Activated T-cell treated with anti-CD3 and anti-CD28 coated beads, Interleukin-2, amount 50 U/mL, for 24 hours (primary cell): ENCODE data around the gene NHS.

Experiments used
- DNase-seq: peaks from one replicate; pipeline ENCODE4 v3.0.0-alpha.2; 2020
- H3K27ac Mint-ChIP-seq: 2 replicates; pipeline ENCODE4 v1.8.0; 2020; ENCODE audit warnings: mild to moderate bottlenecking, mixed read lengths
- H3K27me3 Mint-ChIP-seq: 2 replicates; pipeline ENCODE4 v1.8.0; 2020; ENCODE audit warnings: mixed read lengths
- H3K36me3 Mint-ChIP-seq: 2 replicates; pipeline ENCODE4 v1.8.0; 2020; ENCODE audit warnings: low read depth, mixed read lengths
- H3K4me1 Mint-ChIP-seq: 2 replicates; pipeline ENCODE4 v1.8.0; 2020; ENCODE audit warnings: low read depth, mixed read lengths
- H3K4me3 Mint-ChIP-seq: 2 replicates; pipeline ENCODE4 v1.8.0; 2020; ENCODE audit warnings: mild to moderate bottlenecking, moderate library complexity, mixed read lengths
- H3K9me3 Mint-ChIP-seq: 2 replicates; pipeline ENCODE4 v1.8.0; 2020; ENCODE audit warnings: mixed read lengths

Gene NHS

DNA sequence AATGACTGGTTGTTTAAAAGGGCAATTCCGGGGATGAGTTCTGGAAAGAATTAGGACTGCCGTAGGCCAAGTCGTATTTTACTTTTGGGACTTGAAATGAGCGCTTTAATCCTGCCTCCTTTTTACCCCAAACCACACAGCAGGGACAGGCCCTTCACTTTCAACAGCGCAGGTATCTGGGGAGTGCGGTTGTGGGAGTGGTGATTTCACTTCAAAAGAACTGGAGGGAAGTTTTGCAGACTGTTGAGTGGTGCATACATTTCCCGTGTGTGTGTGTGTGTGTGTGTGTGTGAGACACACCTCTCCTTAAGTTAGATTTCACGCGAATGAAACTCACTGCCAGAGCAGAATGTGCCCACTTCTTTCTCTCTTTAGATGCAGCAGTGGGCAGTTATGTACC lies 2.8 kb downstream of the NHS start:
- no peak overlapping the region for H3K27ac Mint-ChIP-seq
- peaks cover 66% of the 10 kb centered on the region for H3K27me3 Mint-ChIP-seq
- peaks cover 8% of the 10 kb centered on the region for H3K9me3 Mint-ChIP-seq
- no peaks in the 10 kb centered on the region for H3K36me3 Mint-ChIP-seq
- peaks cover 11% of the 10 kb centered on the region for H3K4me1 Mint-ChIP-seq
- H3K4me3 Mint-ChIP-seq: peak overlapping the region; percentile 44
- DNase-seq: no peak

DNA sequence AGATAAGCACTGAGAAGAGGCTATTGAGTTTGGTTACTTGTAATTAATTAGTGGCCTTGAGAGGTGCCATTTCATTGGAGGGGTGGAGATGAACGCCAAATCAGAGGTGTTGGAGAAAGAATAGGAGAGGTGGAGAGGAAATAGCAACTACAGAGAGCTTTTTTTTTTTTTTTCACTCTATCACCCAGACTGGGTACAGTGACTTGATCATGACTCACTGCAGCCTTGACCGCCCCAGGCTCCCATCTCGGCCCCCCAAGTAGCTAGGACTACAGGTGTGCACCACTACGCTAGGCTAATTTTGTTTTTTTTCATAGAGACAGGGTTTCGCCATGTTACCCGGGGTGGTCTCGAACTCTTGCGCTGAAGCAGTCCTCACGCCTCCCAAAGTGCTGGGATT lies 5.2 kb downstream of the NHS start:
- Mint-ChIP-seq H3K4me3 (no peak overlapping the region), H3K9me3 (peaks cover 8% of the 10 kb centered on the region), H3K36me3 (no peaks in the 10 kb centered on the region), H3K4me1 (peaks cover 9% of the 10 kb centered on the region), H3K27ac (no peak overlapping the region), H3K27me3 (peaks cover 64% of the 10 kb centered on the region)
- DNase-seq: no peak

DNA sequence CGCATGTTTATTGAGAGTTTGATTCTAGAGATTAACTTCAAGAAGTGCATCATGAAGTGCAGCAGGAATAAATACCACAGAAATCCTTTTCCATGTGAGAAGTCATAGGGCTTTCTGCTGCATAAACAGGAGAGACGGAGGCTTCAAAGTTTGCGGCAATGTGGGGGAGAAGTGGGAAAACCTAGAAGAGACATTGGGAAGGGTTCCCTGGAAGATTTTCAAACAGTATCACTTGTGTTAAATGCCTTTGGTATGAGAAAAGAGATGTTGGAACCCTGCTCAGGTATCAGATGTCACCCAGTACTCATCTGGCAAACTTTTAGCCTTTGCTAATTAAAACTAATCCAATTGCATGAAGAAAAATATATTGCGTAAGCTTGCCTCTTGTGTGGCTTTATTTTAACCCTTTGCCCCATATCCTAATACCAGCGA lies 15.4 kb downstream of the NHS start:
- Mint-ChIP-seq H3K9me3 (no peaks in the 10 kb centered on the region), H3K27me3 (peaks cover 50% of the 10 kb centered on the region), H3K4me3 (no peak overlapping the region), H3K27ac (no peak overlapping the region), H3K4me1 (no peaks in the 10 kb centered on the region), H3K36me3 (no peaks in the 10 kb centered on the region)
- no peak for DNase-seq

DNA sequence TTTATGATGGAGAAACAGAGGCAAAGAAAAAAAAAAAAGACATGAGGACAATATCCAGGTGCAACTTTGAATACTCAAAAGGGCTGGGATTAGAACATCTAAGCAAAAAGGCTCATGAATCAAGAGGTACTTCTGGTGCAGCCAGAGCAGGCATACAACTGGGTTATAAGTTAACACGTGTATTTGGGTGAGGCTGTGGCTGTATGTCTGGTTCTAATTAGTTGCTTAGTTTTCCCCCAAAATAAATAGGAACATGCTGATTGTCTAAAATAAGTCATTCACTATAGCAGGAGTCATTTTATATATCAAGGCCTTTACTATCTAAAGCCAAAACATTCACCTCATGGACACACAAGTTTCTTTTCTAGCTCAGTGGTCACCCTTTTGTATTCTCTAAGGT lies 20.2 kb downstream of the NHS start:
- Mint-ChIP-seq H3K27ac (no peak overlapping the region), H3K4me1 (no peaks in the 10 kb centered on the region), H3K36me3 (no peaks in the 10 kb centered on the region), H3K27me3 (peaks cover 41% of the 10 kb centered on the region), H3K4me3 (no peak overlapping the region), H3K9me3 (peaks cover 7% of the 10 kb centered on the region)
- no peak for DNase-seq

DNA sequence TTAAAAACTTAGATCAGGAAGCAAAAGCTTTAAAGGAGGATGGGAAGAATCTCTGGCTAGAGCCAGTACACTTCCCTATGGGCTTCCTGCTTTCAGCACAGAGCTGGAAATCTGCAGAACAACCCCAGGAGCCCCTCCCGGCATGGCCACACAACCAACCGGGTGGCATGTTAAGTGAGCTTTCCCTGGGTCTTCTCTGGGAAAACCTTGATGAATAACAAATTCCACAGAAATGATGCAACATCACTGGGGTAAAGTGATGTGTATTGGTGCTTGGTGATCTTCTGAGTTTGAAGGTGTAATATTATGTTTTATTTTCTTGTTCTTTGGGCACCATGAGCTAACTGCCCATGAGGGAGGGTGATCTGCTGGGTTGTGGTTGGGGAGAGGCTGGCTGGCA lies 22.1 kb downstream of the NHS start:
- Mint-ChIP-seq H3K27ac (no peak overlapping the region), H3K27me3 (peaks cover 30% of the 10 kb centered on the region), H3K9me3 (peaks cover 7% of the 10 kb centered on the region), H3K4me3 (no peak overlapping the region), H3K36me3 (no peaks in the 10 kb centered on the region), H3K4me1 (no peaks in the 10 kb centered on the region)
- DNase-seq: no peak

DNA sequence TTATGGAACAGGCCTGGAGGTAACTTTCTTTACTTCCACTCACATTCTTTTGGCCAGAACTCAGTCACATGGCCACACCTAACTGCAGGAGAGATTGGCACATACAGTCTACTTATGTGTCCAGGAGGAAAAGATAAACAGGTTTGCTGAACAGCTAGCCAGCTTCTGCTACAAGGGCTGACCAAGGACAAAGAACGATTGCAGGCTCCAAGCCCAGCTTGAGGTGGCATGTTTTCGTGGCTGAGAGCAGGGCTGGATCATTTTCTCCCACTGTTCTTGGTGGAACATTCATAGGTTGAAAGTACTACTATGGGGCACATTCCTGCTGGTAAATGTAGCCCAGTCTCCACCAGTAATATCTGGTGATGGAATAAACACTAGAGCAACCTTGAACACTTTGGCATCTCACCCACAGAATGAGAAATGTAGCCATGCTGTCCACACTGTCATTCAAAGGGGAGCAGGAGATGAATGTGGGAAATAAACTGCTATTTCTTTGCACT lies 28.2 kb downstream of the NHS start:
- no peak overlapping the region for H3K27ac Mint-ChIP-seq
- H3K27me3 Mint-ChIP-seq: peaks cover 37% of the 10 kb centered on the region
- peaks cover 7% of the 10 kb centered on the region for H3K9me3 Mint-ChIP-seq
- no peak overlapping the region for H3K4me3 Mint-ChIP-seq
- H3K4me1 Mint-ChIP-seq: no peaks in the 10 kb centered on the region
- no peaks in the 10 kb centered on the region for H3K36me3 Mint-ChIP-seq
- no peak for DNase-seq

DNA sequence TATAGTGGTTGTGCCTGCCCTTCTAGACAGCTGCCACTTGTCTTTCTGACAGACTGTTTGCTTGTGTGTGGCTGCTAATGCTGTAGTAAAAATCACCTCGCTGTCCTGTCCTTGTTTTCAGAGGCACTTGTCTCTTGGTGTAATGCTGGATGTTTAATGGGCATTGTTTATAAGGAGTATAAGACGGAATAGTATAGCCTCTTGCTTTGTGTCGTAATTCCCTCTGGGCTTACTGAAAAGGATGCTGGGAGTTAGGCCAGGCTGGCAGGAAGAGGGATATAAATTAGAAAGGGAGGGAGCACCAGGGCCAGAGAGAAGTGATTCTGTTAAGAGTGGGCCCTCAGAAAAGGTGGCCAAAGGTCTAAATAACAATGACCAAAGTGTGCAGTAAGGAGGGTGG lies 29.0 kb downstream of the NHS start:
- peaks cover 4% of the 10 kb centered on the region for H3K9me3 Mint-ChIP-seq

DNA sequence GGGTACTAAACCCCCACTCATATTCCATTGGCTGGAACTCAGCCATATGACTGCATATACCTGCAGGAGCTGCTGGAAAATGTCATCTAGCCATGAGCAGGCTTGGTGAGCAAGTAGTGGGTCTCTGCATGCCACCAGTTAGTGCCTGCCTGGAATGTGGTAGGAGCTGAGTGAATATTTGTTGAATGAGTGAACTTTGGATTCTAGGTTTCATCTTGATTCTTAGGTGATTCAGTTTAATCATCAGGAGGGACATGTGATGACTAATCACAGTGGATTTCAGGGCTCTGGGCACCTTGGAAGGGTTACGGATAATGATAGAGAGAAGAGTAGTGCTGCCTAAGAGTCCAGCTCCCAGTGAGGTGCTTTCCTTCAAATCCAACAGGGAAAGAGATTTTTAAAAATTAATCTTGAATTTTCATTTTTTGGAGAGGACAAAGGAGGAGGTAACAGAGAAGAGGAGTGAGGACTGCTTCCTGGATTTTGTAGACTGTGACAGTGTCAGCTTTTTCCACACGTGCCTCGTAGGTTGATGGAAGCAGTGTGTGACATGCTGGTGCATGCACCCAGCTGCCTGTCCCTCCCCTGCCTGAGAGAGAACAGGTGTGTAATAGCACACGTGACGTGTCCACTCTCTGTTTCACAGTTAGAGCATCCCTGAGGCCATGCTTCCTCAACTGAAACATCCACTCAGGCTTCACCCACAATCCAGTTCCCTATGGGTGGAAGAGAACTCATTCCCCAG lies 30.4 kb downstream of the NHS start:
- Mint-ChIP-seq H3K27me3 (peaks cover 34% of the 10 kb centered on the region), H3K36me3 (no peaks in the 10 kb centered on the region), H3K27ac (no peak overlapping the region), H3K4me3 (no peak overlapping the region), H3K9me3 (no peaks in the 10 kb centered on the region), H3K4me1 (no peaks in the 10 kb centered on the region)
- no peak for DNase-seq

More for the DNA sequence above, 29.0 kb downstream of the NHS start:
- no peak overlapping the region for H3K27ac Mint-ChIP-seq
- no peaks in the 10 kb centered on the region for H3K4me1 Mint-ChIP-seq
- H3K27me3 Mint-ChIP-seq: peaks cover 36% of the 10 kb centered on the region
- no peaks in the 10 kb centered on the region for H3K36me3 Mint-ChIP-seq
- no peak for DNase-seq
- H3K4me3 Mint-ChIP-seq: no peak overlapping the region

DNA sequence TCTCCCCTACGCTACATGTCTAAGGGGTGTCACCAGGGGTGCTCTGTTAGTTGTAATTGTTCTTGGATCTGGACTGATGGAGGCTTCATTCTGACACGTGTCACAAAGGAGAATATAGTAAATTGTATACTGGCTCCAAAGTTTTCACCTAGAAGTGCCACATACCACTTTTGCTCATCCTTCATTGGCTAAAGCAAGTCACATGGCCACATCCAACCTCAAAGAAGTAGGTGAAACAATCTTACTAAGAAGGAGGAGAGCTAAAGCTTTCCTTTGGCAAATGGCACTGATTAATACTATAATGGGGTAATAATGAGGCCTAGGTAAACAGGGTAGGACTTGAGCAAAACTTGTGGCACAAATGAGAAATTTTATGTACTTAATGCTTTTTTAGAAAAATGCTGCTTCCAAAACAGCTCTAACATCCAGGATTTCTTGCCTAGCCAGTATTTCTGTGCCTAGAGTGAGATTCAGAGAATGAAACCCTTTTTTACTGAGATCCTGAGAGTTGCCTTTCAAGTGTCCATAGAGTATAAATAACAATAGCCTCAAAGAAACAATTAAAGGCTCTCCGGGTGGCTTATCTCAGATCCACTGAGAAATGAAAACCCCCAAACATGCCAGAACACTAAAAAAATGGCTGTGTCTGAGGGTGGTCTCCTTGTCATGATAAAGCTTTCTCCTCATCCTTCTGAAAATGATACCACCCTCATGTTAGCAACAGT lies 34.7 kb downstream of the NHS start:
- H3K27me3 Mint-ChIP-seq: peaks cover 48% of the 10 kb centered on the region
- H3K27ac Mint-ChIP-seq: no peak overlapping the region
- H3K4me1 Mint-ChIP-seq: peaks cover 10% of the 10 kb centered on the region
- H3K36me3 Mint-ChIP-seq: no peaks in the 10 kb centered on the region
- H3K4me3 Mint-ChIP-seq: no peak overlapping the region
- no peaks in the 10 kb centered on the region for H3K9me3 Mint-ChIP-seq
- DNase-seq: no peak

DNA sequence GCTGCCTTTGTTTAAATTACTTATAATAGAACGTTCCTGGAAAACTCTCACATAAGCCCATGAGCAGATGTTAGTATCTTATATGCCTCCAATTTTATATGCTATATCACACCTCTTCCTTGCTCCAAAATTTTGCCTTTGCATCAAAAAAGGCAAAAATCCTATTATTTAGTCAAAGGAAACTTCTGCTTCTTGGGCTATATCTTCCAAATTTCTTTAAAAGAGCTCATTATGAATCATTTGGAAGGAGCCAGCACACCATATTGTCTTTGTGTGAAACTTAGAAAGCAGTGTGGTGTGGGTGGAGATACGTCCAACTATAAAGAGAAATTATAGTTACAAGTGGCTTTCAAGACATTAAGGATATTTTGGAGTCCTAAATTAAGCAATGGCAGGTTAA lies 35.7 kb downstream of the NHS start:
- Mint-ChIP-seq H3K4me1 (peaks cover 10% of the 10 kb centered on the region), H3K9me3 (no peaks in the 10 kb centered on the region), H3K27ac (no peak overlapping the region), H3K4me3 (no peak overlapping the region), H3K27me3 (peaks cover 53% of the 10 kb centered on the region), H3K36me3 (no peaks in the 10 kb centered on the region)
- no peak for DNase-seq

DNA sequence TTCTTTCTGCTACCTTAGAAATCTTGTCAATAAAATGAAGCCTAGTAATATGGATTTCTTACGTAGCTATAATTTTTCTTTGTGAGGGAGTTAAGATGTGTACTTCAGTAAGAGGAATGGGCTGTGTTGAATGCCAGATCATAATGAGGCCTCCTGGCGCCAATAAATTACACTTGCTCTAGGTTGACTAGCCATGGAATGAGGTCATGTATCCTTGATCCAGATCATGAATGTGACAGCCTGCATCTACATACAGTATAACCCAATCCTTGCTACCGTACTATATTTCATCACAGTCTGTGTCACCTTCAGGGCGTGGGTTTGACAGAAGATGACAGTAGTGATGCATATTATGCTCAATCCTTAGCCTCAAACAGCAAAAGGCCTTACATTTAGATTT lies 36.2 kb downstream of the NHS start:
- no peaks in the 10 kb centered on the region for H3K36me3 Mint-ChIP-seq
- H3K4me3 Mint-ChIP-seq: no peak overlapping the region
- H3K27ac Mint-ChIP-seq: no peak overlapping the region
- peaks cover 10% of the 10 kb centered on the region for H3K4me1 Mint-ChIP-seq
- H3K27me3 Mint-ChIP-seq: peaks cover 56% of the 10 kb centered on the region
- DNase-seq: no peak
- no peaks in the 10 kb centered on the region for H3K9me3 Mint-ChIP-seq

DNA sequence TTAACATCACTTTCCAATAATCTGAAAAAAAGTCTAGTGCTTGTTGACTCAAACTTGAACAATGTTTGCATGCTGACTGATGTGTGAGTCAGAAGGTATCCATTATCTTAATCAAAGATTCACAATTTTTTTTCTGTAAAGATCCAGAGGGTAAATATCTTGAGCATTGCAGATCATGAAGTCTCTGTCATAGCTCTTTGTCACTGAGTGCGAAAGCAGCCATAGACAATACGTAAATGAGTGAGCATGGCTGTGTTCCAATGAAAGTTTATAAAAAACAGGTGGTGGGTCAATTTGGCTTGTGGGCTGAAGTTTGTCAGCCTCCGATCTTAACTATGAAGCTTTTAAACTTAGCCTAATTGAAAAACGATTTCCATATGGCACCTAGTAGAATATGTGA lies 37.7 kb downstream of the NHS start:
- H3K4me3 Mint-ChIP-seq: no peak overlapping the region
- DNase-seq: no peak
- no peak overlapping the region for H3K27ac Mint-ChIP-seq
- H3K9me3 Mint-ChIP-seq: no peaks in the 10 kb centered on the region
- no peaks in the 10 kb centered on the region for H3K36me3 Mint-ChIP-seq
- peaks cover 51% of the 10 kb centered on the region for H3K27me3 Mint-ChIP-seq
- H3K4me1 Mint-ChIP-seq: peaks cover 10% of the 10 kb centered on the region

DNA sequence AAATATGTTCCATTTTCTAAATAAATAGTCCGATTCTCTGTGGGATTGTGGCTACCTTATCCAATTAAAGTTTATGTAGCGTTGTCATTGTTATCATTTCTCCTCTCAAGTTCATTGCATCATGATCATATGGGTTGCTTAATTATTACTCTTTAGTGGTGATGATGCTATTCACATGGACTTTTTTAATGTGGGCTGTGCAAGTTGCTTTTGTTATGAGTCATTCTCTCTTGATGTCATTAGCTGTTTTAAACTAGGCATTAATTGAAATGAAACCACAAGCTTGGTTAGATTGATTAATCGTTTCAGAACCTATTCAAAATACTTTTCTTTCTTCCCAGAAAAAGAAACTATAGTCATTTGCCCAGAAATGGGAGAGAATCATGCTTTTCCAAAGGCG lies 38.2 kb downstream of the NHS start:
- Mint-ChIP-seq H3K36me3 (no peaks in the 10 kb centered on the region), H3K9me3 (no peaks in the 10 kb centered on the region), H3K4me1 (peaks cover 10% of the 10 kb centered on the region), H3K27ac (no peak overlapping the region), H3K4me3 (no peak overlapping the region), H3K27me3 (peaks cover 50% of the 10 kb centered on the region)
- DNase-seq: no peak

DNA sequence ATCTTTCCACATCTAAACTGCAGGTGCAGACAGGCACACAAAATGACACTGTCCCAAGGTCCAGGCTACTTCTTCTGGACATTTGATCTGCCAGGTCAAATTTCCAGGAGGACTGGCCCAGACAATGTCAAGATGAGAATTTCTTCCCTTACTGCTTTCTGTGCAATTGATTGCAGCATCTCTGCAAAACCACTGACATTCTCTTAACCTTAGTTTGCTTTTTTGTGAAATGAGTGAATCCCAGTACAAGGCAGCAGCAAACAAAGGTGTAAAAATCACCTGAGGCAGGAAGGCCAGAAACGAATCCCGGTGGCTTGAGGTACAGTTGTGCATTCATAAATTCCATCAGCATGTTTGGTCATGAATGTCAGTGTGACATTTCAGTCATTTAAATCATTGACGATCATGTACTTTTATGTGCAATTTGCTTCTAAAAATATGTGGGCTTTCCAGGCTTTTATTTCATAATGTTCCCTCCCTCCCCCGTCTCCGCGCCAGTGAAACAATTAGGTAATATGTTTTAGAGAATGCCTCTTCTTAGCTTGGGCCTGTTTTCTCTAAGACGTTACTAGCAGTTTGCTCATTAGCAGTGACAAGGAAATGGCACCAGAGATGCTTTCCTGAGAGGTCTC lies 39.1 kb downstream of the NHS start:
- no peaks in the 10 kb centered on the region for H3K36me3 Mint-ChIP-seq
- H3K27me3 Mint-ChIP-seq: peaks cover 48% of the 10 kb centered on the region
- H3K27ac Mint-ChIP-seq: no peak overlapping the region
- H3K4me1 Mint-ChIP-seq: peaks cover 10% of the 10 kb centered on the region
- no peak for DNase-seq
- H3K9me3 Mint-ChIP-seq: no peaks in the 10 kb centered on the region
- H3K4me3 Mint-ChIP-seq: no peak overlapping the region

DNA sequence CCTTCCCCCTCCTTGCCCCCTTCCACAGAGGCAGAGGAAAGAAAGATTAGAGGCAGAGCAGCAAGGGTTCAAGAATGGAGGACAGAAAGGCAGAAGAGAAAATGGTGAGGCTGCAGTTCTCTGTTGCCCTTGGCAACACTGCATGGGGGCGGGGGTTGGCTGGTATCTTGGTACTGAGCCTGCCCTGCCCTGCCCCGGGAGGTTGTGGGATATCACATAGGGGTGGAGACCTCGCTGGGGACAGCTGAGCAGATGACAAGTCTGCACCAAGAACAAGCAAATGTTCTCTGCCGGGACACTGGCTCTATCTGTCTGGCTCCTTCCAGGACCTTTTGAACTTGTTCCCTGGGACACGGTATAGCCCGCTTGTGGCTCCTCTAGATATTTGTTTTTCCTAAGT lies 39.8 kb downstream of the NHS start:
- no peaks in the 10 kb centered on the region for H3K36me3 Mint-ChIP-seq
- no peak for DNase-seq
- no peaks in the 10 kb centered on the region for H3K9me3 Mint-ChIP-seq
- peaks cover 46% of the 10 kb centered on the region for H3K27me3 Mint-ChIP-seq
- no peak overlapping the region for H3K27ac Mint-ChIP-seq
- peaks cover 10% of the 10 kb centered on the region for H3K4me1 Mint-ChIP-seq
- H3K4me3 Mint-ChIP-seq: no peak overlapping the region
